Measurements from ENCODE around the gene IFT81. TPM values are rescaled to one million over a fixed set of nuclear protein-coding genes. Genes with fewer than 3 reads are reported as not detected.
A peak's percentile ranks its signal among the peaks of the same experiment; 100 is the strongest.

Gene IFT81
- total and polyA plus RNA-seq, 2 of the 13 experiments (the other 11 are each of a cell fraction or from before 2014, with no cell fraction given) = 4.2 to 13.0 TPM

- TF ChIP-seq HNRNPH1 (optimal IDR thresholded peaks at IDR 0.05; ENCODE audit: low read depth, low read length) (no peak), ZFP36L2 (CRISPR knock-in tag; IDR thresholded peaks at IDR 0.05) (no peak), MEIS2 (CRISPR knock-in tag; IDR thresholded peaks at IDR 0.05) (peak; percentile 52; the same call in 1 of the 2 replicates), NR3C1 (CRISPR knock-in tag; IDR thresholded peaks at IDR 0.05) (no peak), MTA1 (CRISPR knock-in tag; IDR thresholded peaks at IDR 0.05; ENCODE audit: borderline replicate concordance) (no peak), HOXA9 (CRISPR knock-in tag; IDR thresholded peaks at IDR 0.05; ENCODE audit: borderline replicate concordance) (no peak), ZBTB34 (CRISPR knock-in tag; IDR thresholded peaks at IDR 0.05) (no peak; the same call in 1 of the 2 replicates), CBFB (CRISPR knock-in tag; IDR thresholded peaks at IDR 0.05) (no peak), ZSCAN20 (CRISPR knock-in tag; IDR thresholded peaks at IDR 0.05; ENCODE audit: borderline replicate concordance) (no peak)
- TF ChIP-seq, protein P1, sequence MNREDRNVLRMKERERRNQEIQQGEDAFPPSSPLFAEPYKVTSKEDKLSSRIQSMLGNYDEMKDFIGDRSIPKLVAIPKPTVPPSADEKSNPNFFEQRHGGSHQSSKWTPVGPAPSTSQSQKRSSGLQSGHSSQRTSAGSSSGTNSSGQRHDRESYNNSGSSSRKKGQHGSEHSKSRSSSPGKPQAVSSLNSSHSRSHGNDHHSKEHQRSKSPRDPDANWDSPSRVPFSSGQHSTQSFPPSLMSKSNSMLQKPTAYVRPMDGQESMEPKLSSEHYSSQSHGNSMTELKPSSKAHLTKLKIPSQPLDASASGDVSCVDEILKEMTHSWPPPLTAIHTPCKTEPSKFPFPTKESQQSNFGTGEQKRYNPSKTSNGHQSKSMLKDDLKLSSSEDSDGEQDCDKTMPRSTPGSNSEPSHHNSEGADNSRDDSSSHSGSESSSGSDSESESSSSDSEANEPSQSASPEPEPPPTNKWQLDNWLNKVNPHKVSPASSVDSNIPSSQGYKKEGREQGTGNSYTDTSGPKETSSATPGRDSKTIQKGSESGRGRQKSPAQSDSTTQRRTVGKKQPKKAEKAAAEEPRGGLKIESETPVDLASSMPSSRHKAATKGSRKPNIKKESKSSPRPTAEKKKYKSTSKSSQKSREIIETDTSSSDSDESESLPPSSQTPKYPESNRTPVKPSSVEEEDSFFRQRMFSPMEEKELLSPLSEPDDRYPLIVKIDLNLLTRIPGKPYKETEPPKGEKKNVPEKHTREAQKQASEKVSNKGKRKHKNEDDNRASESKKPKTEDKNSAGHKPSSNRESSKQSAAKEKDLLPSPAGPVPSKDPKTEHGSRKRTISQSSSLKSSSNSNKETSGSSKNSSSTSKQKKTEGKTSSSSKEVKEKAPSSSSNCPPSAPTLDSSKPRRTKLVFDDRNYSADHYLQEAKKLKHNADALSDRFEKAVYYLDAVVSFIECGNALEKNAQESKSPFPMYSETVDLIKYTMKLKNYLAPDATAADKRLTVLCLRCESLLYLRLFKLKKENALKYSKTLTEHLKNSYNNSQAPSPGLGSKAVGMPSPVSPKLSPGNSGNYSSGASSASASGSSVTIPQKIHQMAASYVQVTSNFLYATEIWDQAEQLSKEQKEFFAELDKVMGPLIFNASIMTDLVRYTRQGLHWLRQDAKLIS (CRISPR knock-in tag; IDR thresholded peaks at IDR 0.05) = no peak
- TF ChIP-seq, protein P2, sequence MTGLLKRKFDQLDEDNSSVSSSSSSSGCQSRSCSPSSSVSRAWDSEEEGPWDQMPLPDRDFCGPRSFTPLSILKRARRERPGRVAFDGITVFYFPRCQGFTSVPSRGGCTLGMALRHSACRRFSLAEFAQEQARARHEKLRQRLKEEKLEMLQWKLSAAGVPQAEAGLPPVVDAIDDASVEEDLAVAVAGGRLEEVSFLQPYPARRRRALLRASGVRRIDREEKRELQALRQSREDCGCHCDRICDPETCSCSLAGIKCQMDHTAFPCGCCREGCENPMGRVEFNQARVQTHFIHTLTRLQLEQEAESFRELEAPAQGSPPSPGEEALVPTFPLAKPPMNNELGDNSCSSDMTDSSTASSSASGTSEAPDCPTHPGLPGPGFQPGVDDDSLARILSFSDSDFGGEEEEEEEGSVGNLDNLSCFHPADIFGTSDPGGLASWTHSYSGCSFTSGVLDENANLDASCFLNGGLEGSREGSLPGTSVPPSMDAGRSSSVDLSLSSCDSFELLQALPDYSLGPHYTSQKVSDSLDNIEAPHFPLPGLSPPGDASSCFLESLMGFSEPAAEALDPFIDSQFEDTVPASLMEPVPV (CRISPR knock-in tag; IDR thresholded peaks at IDR 0.05) = 0 out of 2 replicates have a peak, but pooled peaks have one; percentile 45
- TF ChIP-seq, protein P3, sequence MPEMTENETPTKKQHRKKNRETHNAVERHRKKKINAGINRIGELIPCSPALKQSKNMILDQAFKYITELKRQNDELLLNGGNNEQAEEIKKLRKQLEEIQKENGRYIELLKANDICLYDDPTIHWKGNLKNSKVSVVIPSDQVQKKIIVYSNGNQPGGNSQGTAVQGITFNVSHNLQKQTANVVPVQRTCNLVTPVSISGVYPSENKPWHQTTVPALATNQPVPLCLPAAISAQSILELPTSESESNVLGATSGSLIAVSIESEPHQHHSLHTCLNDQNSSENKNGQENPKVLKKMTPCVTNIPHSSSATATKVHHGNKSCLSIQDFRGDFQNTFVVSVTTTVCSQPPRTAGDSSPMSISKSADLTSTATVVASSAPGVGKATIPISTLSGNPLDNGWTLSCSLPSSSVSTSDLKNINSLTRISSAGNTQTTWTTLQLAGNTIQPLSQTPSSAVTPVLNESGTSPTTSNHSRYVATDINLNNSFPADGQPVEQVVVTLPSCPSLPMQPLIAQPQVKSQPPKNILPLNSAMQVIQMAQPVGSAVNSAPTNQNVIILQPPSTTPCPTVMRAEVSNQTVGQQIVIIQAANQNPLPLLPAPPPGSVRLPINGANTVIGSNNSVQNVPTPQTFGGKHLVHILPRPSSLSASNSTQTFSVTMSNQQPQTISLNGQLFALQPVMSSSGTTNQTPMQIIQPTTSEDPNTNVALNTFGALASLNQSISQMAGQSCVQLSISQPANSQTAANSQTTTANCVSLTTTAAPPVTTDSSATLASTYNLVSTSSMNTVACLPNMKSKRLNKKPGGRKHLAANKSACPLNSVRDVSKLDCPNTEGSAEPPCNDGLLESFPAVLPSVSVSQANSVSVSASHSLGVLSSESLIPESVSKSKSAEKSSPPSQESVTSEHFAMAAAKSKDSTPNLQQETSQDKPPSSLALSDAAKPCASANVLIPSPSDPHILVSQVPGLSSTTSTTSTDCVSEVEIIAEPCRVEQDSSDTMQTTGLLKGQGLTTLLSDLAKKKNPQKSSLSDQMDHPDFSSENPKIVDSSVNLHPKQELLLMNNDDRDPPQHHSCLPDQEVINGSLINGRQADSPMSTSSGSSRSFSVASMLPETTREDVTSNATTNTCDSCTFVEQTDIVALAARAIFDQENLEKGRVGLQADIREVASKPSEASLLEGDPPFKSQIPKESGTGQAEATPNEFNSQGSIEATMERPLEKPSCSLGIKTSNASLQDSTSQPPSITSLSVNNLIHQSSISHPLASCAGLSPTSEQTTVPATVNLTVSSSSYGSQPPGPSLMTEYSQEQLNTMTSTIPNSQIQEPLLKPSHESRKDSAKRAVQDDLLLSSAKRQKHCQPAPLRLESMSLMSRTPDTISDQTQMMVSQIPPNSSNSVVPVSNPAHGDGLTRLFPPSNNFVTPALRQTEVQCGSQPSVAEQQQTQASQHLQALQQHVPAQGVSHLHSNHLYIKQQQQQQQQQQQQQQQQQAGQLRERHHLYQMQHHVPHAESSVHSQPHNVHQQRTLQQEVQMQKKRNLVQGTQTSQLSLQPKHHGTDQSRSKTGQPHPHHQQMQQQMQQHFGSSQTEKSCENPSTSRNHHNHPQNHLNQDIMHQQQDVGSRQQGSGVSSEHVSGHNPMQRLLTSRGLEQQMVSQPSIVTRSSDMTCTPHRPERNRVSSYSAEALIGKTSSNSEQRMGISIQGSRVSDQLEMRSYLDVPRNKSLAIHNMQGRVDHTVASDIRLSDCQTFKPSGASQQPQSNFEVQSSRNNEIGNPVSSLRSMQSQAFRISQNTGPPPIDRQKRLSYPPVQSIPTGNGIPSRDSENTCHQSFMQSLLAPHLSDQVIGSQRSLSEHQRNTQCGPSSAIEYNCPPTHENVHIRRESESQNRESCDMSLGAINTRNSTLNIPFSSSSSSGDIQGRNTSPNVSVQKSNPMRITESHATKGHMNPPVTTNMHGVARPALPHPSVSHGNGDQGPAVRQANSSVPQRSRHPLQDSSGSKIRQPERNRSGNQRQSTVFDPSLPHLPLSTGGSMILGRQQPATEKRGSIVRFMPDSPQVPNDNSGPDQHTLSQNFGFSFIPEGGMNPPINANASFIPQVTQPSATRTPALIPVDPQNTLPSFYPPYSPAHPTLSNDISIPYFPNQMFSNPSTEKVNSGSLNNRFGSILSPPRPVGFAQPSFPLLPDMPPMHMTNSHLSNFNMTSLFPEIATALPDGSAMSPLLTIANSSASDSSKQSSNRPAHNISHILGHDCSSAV (CRISPR knock-in tag; IDR thresholded peaks at IDR 0.05; ENCODE audit: borderline replicate concordance) = no peak
Observed at GRCh38 chr12:110079477-110080400, 44.4 kb upstream of the IFT81 start (continued).

Measured in HepG2 (cell line).